ENCODE measurements around the gene SNAPC2. TPM values are rescaled to one million over a fixed set of nuclear protein-coding genes. Genes with fewer than 3 reads are reported as not detected.

SNAPC2 gene
- polyA plus RNA-seq, 1 donor (not counting 4 experiments of a cell fraction or from before 2014, with no cell fraction given): 10.7 TPM

- Histone ChIP-seq H3K9ac (ENCODE audit: control insufficient read depth, extremely low read depth, insufficient read depth, low read length) (peak overlapping the region; percentile 100), H2AFZ (ENCODE audit: control insufficient read depth, low read length) (peak overlapping the region; percentile 86)
Observed at GRCh38 chr19:7942981-7943443, 22.9 kb downstream of the SNAPC2 start.

DNA sequence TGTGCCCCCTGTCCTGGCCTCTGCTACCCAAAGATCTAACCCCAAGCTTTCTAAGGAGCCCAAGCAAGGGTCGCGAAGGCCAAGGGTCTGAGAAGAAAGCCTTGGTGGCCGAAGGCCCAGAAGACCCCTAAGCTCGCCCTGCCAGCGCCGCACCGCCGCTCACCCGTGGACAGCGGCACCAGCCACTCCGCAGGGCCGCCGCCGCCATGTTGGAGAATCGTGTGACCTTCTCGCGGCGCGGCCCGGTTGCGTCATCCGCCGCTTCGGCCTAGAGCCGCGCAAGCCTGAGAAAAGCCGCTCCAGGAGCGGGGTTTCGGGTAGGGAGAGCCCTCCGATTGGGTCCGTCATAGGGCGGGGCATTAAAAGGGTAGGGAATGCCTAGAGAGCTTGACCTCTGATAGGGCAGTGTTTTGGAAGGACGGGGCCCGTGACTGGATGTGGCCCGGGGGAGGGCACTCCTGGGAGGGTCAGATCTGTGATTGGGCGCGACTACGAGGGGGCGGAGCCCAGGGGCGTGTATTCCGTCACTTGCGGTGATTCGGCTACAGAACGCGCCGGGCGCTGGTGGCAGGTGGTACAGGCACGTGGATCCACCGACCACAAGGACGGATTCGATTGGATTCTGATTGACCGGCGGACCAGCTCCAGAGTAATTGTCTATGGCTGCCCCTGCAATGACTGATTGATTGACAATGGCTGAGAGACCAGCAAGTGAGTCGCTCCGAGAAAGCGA, 23.5 kb downstream of the SNAPC2 start, which contains the start of gene TIMM44:
Gene TIMM44, minus strand, starts transcription at position 223 of the 733 bp plus-strand sequence. Its CDS starts 15 bp downstream, at position 208.
- H3K27ac ChIP-seq (ENCODE audit: control insufficient read depth, insufficient read depth, low read length): peak within 1 kb of the TSS; percentile 98
- dilution Hi-C loops (cut with MboI; ENCODE audit: extremely low pct_ligation_motif_present, low sequenced_read_pairs): no loop called here
- no peak for TF ChIP-seq EZH2 (IDR thresholded peaks at IDR 0.05; ENCODE audit: low read length)
- TF ChIP-seq, protein P1, sequence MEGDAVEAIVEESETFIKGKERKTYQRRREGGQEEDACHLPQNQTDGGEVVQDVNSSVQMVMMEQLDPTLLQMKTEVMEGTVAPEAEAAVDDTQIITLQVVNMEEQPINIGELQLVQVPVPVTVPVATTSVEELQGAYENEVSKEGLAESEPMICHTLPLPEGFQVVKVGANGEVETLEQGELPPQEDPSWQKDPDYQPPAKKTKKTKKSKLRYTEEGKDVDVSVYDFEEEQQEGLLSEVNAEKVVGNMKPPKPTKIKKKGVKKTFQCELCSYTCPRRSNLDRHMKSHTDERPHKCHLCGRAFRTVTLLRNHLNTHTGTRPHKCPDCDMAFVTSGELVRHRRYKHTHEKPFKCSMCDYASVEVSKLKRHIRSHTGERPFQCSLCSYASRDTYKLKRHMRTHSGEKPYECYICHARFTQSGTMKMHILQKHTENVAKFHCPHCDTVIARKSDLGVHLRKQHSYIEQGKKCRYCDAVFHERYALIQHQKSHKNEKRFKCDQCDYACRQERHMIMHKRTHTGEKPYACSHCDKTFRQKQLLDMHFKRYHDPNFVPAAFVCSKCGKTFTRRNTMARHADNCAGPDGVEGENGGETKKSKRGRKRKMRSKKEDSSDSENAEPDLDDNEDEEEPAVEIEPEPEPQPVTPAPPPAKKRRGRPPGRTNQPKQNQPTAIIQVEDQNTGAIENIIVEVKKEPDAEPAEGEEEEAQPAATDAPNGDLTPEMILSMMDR (optimal IDR thresholded peaks at IDR 0.05 in 1 of 3, IDR thresholded peaks at IDR 0.05 in 1 of 3, conservative IDR thresholded peaks at IDR 0.05 in 1 of 3; ENCODE audit: extremely low read depth in 1 of 3, insufficient read depth in 2 of 3, low read length in 3 of 3): peak in 1 of 3 experiments; percentile 12
- peak within 1 kb of the TSS; percentile 100 for H3K4me2 ChIP-seq (ENCODE audit: control insufficient read depth, extremely low read depth, insufficient read depth, low read depth, low read length)
- H3K9me3 ChIP-seq (ENCODE audit: control insufficient read depth, low read depth, low read length): no peaks in the 10 kb centered on the region
- H3K9me1 ChIP-seq (ENCODE audit: control insufficient read depth, extremely low read depth, insufficient read depth, low read length): no peaks in the 10 kb centered on the region
- peak within 1 kb of the TSS; percentile 94 for H2AFZ ChIP-seq (ENCODE audit: control insufficient read depth, low read length)
- H3K9ac ChIP-seq (ENCODE audit: control insufficient read depth, extremely low read depth, insufficient read depth, low read length): peak within 1 kb of the TSS; percentile 100
- peaks cover 15% of the 10 kb centered on the region for H3K4me1 ChIP-seq (ENCODE audit: control insufficient read depth, extremely low read depth, insufficient read depth, low read length)
- H3K36me3 ChIP-seq (ENCODE audit: control insufficient read depth in 2 of 2, extremely low read depth in 1 of 2, insufficient read depth in 2 of 2, low read length in 2 of 2): peaks cover 4 to 23% of the 10 kb centered on the region in 2 experiments
- H3K4me3 ChIP-seq (ENCODE audit: control insufficient read depth in 2 of 3, extremely low read depth in 1 of 3, insufficient read depth in 2 of 3, low read depth in 1 of 3, low read length in 3 of 3): peak within 1 kb of the TSS; percentile 92 to 100 (median 100)
- no peaks in the 10 kb centered on the region for H3K27me3 ChIP-seq (ENCODE audit: control insufficient read depth, extremely low read depth, insufficient read depth, low read length)
- H4K20me1 ChIP-seq (ENCODE audit: control insufficient read depth, extremely low read depth, insufficient read depth, low read length): no peaks in the 10 kb centered on the region
- FAIRE-seq (peak; percentile 90), DNase-seq (ENCODE audit: low read depth, low spot score) (peak; percentile 97)
- H3K79me2 ChIP-seq (ENCODE audit: control insufficient read depth, insufficient read depth, low read length): peaks cover 30% of the 10 kb centered on the region

More at GRCh38 chr19:7942981-7943443, 22.9 kb downstream of the SNAPC2 start:
- Histone ChIP-seq H3K27ac (ENCODE audit: control insufficient read depth, insufficient read depth, low read length) (peak overlapping the region; percentile 98), H3K27me3 (ENCODE audit: control insufficient read depth, extremely low read depth, insufficient read depth, low read length) (no peaks in the 10 kb centered on the region), H3K36me3 (ENCODE audit: control insufficient read depth in 2 of 2, extremely low read depth in 1 of 2, insufficient read depth in 2 of 2, low read length in 2 of 2) (peaks cover 4 to 23% of the 10 kb centered on the region in 2 experiments), H4K20me1 (ENCODE audit: control insufficient read depth, extremely low read depth, insufficient read depth, low read length) (no peaks in the 10 kb centered on the region), H3K9me3 (ENCODE audit: control insufficient read depth, low read depth, low read length) (no peaks in the 10 kb centered on the region), H3K9me1 (ENCODE audit: control insufficient read depth, extremely low read depth, insufficient read depth, low read length) (no peaks in the 10 kb centered on the region), H3K4me3 (ENCODE audit: control insufficient read depth in 2 of 3, extremely low read depth in 1 of 3, insufficient read depth in 2 of 3, low read depth in 1 of 3, low read length in 3 of 3) (peak overlapping the region; percentile 92 to 100 (median 100)), H3K79me2 (ENCODE audit: control insufficient read depth, insufficient read depth, low read length) (peaks cover 30% of the 10 kb centered on the region), H3K4me1 (ENCODE audit: control insufficient read depth, extremely low read depth, insufficient read depth, low read length) (peaks cover 15% of the 10 kb centered on the region), H3K4me2 (ENCODE audit: control insufficient read depth, extremely low read depth, insufficient read depth, low read depth, low read length) (peak overlapping the region; percentile 82)
- FAIRE-seq (no peak), DNase-seq (ENCODE audit: low read depth, low spot score) (no peak)
- TF ChIP-seq EZH2 (IDR thresholded peaks at IDR 0.05; ENCODE audit: low read length): no peak
- TF ChIP-seq, protein P1 (optimal IDR thresholded peaks at IDR 0.05 in 1 of 3, IDR thresholded peaks at IDR 0.05 in 1 of 3, conservative IDR thresholded peaks at IDR 0.05 in 1 of 3; ENCODE audit: extremely low read depth in 1 of 3, insufficient read depth in 2 of 3, low read length in 3 of 3): no peak
- dilution Hi-C loops (cut with MboI; ENCODE audit: extremely low pct_ligation_motif_present, low sequenced_read_pairs): no loop called here

Measured in keratinocyte (primary cell).